ENCODE measurements around the gene PRDM1.

GRCh38 chr6:106063448-106063850, 22.7 kb upstream of the PRDM1 start:
- no peak for TF ChIP-seq EZH2 (IDR thresholded peaks at IDR 0.05)
- TF ChIP-seq POLR2AphosphoS5 (IDR thresholded peaks at IDR 0.05; ENCODE audit: borderline replicate concordance, low read depth, low read length), result no peak
